A673 (cell line): ENCODE data around the gene ZNF33B. TPM values are rescaled to one million over a fixed set of nuclear protein-coding genes. Genes with fewer than 3 reads are reported as not detected.
A peak's percentile ranks its signal among the peaks of the same experiment; 100 is the strongest.
"Not testable (repeated sequence)": the region's sequence is repeated elsewhere in the genome, so short reads cannot be mapped to it uniquely, and the experiment has no call there.

Experiments
- BruUV-seq: library from RNA; stranded (reverse); fragments of 400-500 nt; replicated peaks from 2 replicates; lab custom pipeline; 2021; lab: Mats Ljungman, UMichigan
- CTCF ChIA-PET: fragments of 300-600 bp; sonication (Branson Sonifier 250); formaldehyde crosslinking; loops from one replicate; lab custom pipeline; 2022; ENCODE audit warnings: antibody characterized with exemption; lab: Charles Lee
- POLR2A ChIA-PET: fragments of 300-600 bp; sonication (Branson Sonifier 250); formaldehyde crosslinking; loops from one replicate; lab custom pipeline; 2022; ENCODE audit warnings: antibody characterized with exemption; ENCODE audit not compliant: low non-redundant PET; lab: Charles Lee
- DNase-seq: peaks from one replicate; pipeline ENCODE4 v3.0.0-alpha.2; 2015; ENCODE audit warnings: low spot score
- H3K27ac ChIP-seq: fragments of 200-600 bp; sonication (generic); 2 replicates; pipeline ENCODE4 v1.5.1; 2016; ENCODE audit warnings: mixed run types, low read depth, mild to moderate bottlenecking, mixed read lengths, antibody characterized with exemption, low read length; ENCODE audit not compliant: poor library complexity, severe bottlenecking
- H3K27me3 ChIP-seq: fragments of 200-600 bp; sonication (generic); replicated peaks from 2 replicates; pipeline ENCODE4 v1.6.1; 2017; ENCODE audit warnings: mixed run types, low read depth, mild to moderate bottlenecking, mixed read lengths, antibody characterized with exemption, low read length; ENCODE audit not compliant: insufficient read depth, poor library complexity
- H3K36me3 ChIP-seq: fragments of 200-600 bp; sonication (generic); 2 replicates; pipeline ENCODE4 v1.6.1; 2016; ENCODE audit warnings: mixed run types, mild to moderate bottlenecking, mixed read lengths, antibody characterized with exemption, low read length; ENCODE audit not compliant: insufficient read depth, poor library complexity, severe bottlenecking
- H3K4me1 ChIP-seq: fragments of 200-600 bp; sonication (generic); 2 replicates; pipeline ENCODE4 v1.6.1; 2017; ENCODE audit warnings: mixed run types, mild to moderate bottlenecking, mixed read lengths, antibody characterized with exemption, low read length; ENCODE audit not compliant: insufficient read depth, poor library complexity, severe bottlenecking
- H3K4me3 ChIP-seq: fragments of 200-600 bp; sonication (generic); 2 replicates; pipeline ENCODE4 v1.5.1; 2016; ENCODE audit warnings: low read depth, mixed run types, mild to moderate bottlenecking, mixed read lengths, low read length; ENCODE audit not compliant: poor library complexity, severe bottlenecking
- H3K9me3 ChIP-seq: fragments of 200-600 bp; sonication (generic); 2 replicates; pipeline ENCODE4 v1.6.1; 2016; ENCODE audit warnings: mixed run types, low read depth, mild to moderate bottlenecking, mixed read lengths, antibody characterized with exemption, low read length; ENCODE audit not compliant: poor library complexity, severe bottlenecking
- EZH2 ChIP-seq: fragments of 200-600 bp; sonication (generic); IDR thresholded peaks from 2 replicates; pipeline ENCODE4 v1.6.1; 2017; ENCODE audit warnings: borderline replicate concordance, low read depth, mild to moderate bottlenecking, mixed read lengths, antibody characterized with exemption, low read length; ENCODE audit not compliant: poor library complexity, severe bottlenecking
- intact Hi-C: fragments of 100-400 bp; cut with micrococcal nuclease; formaldehyde crosslinking; loops from one replicate; pipeline ENCODE4 v1.10.0; 2022; ENCODE audit not compliant: unreplicated experiment
- total RNA-seq: library from RNA; stranded (reverse); gene quantifications from 2 replicates; pipeline ENCODE4 v1.2.3, GENCODE V29; 2021
- TF ChIP-seq, protein P1 (sequence below): fragments of 300-800, 200-600 bp; sonication (generic); conservative IDR thresholded peaks from 2 replicates; pipeline ENCODE4 v1.5.1; 2017; ENCODE audit warnings: low read depth, mild to moderate bottlenecking, antibody characterized with exemption, low read length, moderate library complexity, mixed read lengths

Gene ZNF33B
- total RNA-seq, 1 experiment from 2014 or later = 18.3 TPM

DNA sequence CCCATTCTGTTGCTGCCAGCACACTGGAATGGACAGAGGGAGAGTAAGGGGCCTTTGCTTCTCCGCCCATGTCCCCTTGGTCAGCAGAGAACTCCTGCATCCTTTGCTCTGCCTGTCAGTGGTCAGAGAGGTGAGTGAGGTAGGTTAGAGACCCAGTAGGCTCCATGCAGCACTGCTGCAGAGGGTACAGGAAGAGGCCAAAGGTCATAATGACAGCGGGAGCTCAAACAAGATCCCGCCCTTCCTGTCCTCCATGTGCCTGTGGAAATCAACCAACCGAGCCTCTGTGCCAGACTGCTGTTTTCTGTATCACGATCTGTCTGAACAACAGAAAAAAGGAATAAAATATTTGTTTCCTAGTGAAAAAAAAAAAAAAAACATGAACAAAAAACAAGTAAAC lies 81.4 kb downstream of the ZNF33B start:
- Histone ChIP-seq H3K27me3 (no peaks in the 10 kb centered on the region), H3K9me3 (no peaks in the 10 kb centered on the region), H3K4me1 (peaks cover 2% of the 10 kb centered on the region), H3K27ac (no peak overlapping the region), H3K36me3 (no peaks in the 10 kb centered on the region), H3K4me3 (no peak overlapping the region)
- POLR2A ChIA-PET = no interaction called here
- TF ChIP-seq EZH2 = no peak
- TF ChIP-seq, protein P1, sequence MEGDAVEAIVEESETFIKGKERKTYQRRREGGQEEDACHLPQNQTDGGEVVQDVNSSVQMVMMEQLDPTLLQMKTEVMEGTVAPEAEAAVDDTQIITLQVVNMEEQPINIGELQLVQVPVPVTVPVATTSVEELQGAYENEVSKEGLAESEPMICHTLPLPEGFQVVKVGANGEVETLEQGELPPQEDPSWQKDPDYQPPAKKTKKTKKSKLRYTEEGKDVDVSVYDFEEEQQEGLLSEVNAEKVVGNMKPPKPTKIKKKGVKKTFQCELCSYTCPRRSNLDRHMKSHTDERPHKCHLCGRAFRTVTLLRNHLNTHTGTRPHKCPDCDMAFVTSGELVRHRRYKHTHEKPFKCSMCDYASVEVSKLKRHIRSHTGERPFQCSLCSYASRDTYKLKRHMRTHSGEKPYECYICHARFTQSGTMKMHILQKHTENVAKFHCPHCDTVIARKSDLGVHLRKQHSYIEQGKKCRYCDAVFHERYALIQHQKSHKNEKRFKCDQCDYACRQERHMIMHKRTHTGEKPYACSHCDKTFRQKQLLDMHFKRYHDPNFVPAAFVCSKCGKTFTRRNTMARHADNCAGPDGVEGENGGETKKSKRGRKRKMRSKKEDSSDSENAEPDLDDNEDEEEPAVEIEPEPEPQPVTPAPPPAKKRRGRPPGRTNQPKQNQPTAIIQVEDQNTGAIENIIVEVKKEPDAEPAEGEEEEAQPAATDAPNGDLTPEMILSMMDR = no peak
- intact Hi-C loops = no loop called here
- no peak for DNase-seq
- no TSS peak for BruUV-seq
- CTCF ChIA-PET = no interaction called here

DNA sequence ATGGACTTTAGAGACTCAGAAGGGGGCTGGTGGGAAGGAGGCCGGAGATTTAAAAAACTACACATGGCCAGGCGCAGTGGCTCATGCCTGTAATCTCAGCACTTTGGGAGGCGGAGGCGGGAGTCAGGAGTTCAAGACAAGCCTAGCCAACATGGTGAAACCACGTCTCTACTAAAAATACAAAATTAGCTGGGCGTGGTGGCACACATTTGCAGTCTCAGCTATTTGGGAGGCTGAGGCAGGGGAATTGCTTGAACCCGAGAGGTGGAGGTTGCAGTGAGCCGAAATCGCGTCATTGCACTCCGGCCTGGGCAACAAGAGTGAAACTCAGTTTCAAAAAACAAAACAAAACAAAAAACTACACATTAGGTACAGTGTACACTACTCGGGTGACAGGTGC lies 84.8 kb downstream of the ZNF33B start:
- POLR2A ChIA-PET, intact Hi-C loops, H3K4me1 ChIP-seq, BruUV-seq, H3K27me3 ChIP-seq, CTCF ChIA-PET, H3K9me3 ChIP-seq, DNase-seq, H3K27ac ChIP-seq, H3K36me3 ChIP-seq: not testable (repeated sequence)
- peak overlapping the region; percentile 68 for H3K4me3 ChIP-seq

DNA sequence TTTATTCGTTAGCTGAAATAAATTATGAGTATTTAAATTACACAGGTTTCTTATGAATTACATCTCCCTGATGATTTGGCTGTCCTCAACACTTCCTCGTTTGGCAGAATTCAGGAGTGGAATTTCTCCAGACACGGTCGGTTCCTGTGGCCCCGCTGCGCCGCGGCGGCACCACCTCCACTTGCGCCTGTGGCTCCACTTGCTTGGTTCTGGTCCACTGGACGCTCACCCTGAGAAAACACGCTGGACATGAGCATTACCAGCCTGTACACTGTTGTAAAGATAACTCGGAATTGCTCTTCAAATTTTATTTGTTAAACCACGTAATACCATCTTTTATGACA lies 85.3 kb downstream of the ZNF33B start:
- intact Hi-C loops = no loop called here
- H3K36me3 ChIP-seq = no peaks in the 10 kb centered on the region
- no TSS peak for BruUV-seq
- peaks cover 6% of the 10 kb centered on the region for H3K4me1 ChIP-seq
- peak overlapping the region; percentile 68 for H3K4me3 ChIP-seq
- H3K27ac ChIP-seq = peak overlapping the region; percentile 51
- H3K27me3 ChIP-seq = no peaks in the 10 kb centered on the region
- no peak for DNase-seq
- no peaks in the 10 kb centered on the region for H3K9me3 ChIP-seq
- ChIA-PET CTCF (no interaction called here), POLR2A (no interaction called here)
- TF ChIP-seq, protein P1 = no peak
- TF ChIP-seq EZH2 = no peak
